ENCODE measurements around the gene SHC4. TPM values are rescaled to one million over a fixed set of nuclear protein-coding genes. Genes with fewer than 3 reads are reported as not detected.

SHC4 gene
- total RNA-seq, 1 donor from 2014 or later = 4.5 TPM

GRCh38 chr15:48781017-48781416, 182.7 kb downstream of the SHC4 start:
- Mint-ChIP-seq H3K9me3 (no peaks in the 10 kb centered on the region), H3K27ac (no peak overlapping the region), H3K36me3 (peaks cover 19% of the 10 kb centered on the region), H3K4me3 (no peak overlapping the region), H3K4me1 (ENCODE audit: unreplicated experiment) (no peaks in the 10 kb centered on the region), H3K27me3 (no peaks in the 10 kb centered on the region)
- no peak for DNase-seq (ENCODE audit: extremely low spot score, unreplicated experiment)
- TF ChIP-seq, protein P1, sequence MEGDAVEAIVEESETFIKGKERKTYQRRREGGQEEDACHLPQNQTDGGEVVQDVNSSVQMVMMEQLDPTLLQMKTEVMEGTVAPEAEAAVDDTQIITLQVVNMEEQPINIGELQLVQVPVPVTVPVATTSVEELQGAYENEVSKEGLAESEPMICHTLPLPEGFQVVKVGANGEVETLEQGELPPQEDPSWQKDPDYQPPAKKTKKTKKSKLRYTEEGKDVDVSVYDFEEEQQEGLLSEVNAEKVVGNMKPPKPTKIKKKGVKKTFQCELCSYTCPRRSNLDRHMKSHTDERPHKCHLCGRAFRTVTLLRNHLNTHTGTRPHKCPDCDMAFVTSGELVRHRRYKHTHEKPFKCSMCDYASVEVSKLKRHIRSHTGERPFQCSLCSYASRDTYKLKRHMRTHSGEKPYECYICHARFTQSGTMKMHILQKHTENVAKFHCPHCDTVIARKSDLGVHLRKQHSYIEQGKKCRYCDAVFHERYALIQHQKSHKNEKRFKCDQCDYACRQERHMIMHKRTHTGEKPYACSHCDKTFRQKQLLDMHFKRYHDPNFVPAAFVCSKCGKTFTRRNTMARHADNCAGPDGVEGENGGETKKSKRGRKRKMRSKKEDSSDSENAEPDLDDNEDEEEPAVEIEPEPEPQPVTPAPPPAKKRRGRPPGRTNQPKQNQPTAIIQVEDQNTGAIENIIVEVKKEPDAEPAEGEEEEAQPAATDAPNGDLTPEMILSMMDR (conservative IDR thresholded peaks at IDR 0.05) = no peak

- Mint-ChIP-seq H3K27ac (no peak overlapping the region), H3K27me3 (no peaks in the 10 kb centered on the region), H3K36me3 (peaks cover 20% of the 10 kb centered on the region), H3K9me3 (no peaks in the 10 kb centered on the region), H3K4me1 (ENCODE audit: unreplicated experiment) (no peaks in the 10 kb centered on the region), H3K4me3 (no peak overlapping the region)
- no peak for DNase-seq (ENCODE audit: extremely low spot score, unreplicated experiment)
- TF ChIP-seq, protein P1 (conservative IDR thresholded peaks at IDR 0.05) = no peak
These were observed 185.4 kb downstream of the SHC4 start for GRCh38 chr15:48778331-48778730.

GRCh38 chr15:48777645-48778330, 185.9 kb downstream of the SHC4 start:
- no peak overlapping the region for H3K4me3 Mint-ChIP-seq
- H3K27me3 Mint-ChIP-seq = no peaks in the 10 kb centered on the region

DNA sequence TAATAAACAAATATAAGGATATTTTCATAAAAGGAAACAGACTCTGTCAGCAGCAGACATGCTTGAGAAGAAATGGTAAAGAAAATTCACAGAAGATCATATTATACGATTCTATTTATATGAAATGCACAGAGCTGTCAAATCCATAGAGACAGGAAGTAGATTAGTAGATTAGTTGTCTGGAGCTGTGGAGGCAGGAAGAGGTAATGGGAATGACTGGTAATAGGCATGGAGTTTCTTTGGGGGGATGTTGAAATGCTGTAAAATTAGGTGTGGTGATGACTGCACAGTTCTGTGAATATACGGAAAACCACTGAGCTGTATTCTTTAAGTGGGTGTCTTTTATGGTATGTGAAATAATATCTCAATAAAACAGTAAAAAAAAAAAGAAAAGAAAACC, 188.2 kb downstream of the SHC4 start:
- no peak for DNase-seq (ENCODE audit: extremely low spot score, unreplicated experiment)
- no peak overlapping the region for H3K4me3 Mint-ChIP-seq
- no peaks in the 10 kb centered on the region for H3K27me3 Mint-ChIP-seq
- no peaks in the 10 kb centered on the region for H3K9me3 Mint-ChIP-seq
- no peak overlapping the region for H3K27ac Mint-ChIP-seq
- TF ChIP-seq, protein P1 (conservative IDR thresholded peaks at IDR 0.05) = no peak
- H3K36me3 Mint-ChIP-seq = peaks cover 11% of the 10 kb centered on the region
- H3K4me1 Mint-ChIP-seq (ENCODE audit: unreplicated experiment) = no peaks in the 10 kb centered on the region

More at GRCh38 chr15:48777645-48778330, 185.9 kb downstream of the SHC4 start:
- Mint-ChIP-seq H3K36me3 (peaks cover 15% of the 10 kb centered on the region), H3K27ac (no peak overlapping the region), H3K9me3 (no peaks in the 10 kb centered on the region), H3K4me1 (ENCODE audit: unreplicated experiment) (no peaks in the 10 kb centered on the region)
- DNase-seq (ENCODE audit: extremely low spot score, unreplicated experiment) = no peak
- TF ChIP-seq, protein P1 (conservative IDR thresholded peaks at IDR 0.05) = no peak

DNA sequence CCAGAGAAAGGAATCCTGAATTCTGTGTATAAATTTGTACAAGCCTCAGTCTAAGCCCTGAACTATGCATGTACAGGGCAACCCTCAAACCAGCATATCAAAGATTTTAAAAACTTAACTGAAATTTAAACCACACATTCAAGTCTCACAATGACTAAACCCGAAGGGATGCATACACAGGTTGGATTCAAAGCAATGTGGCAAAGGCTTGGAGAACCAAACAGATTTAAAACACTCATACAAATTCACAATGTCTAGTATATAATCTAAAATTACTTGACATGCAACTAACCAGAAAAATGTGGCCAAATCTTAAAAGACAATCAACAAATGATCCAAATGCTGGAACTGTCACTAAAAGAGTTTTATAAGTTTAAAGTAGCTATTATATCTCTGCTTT, 189.2 kb downstream of the SHC4 start:
- TF ChIP-seq, protein P1 (conservative IDR thresholded peaks at IDR 0.05) = no peak
- Mint-ChIP-seq H3K4me3 (no peak overlapping the region), H3K27me3 (no peaks in the 10 kb centered on the region), H3K9me3 (no peaks in the 10 kb centered on the region), H3K36me3 (peaks cover 10% of the 10 kb centered on the region), H3K4me1 (ENCODE audit: unreplicated experiment) (no peaks in the 10 kb centered on the region), H3K27ac (no peak overlapping the region)
- DNase-seq (ENCODE audit: extremely low spot score, unreplicated experiment) = no peak

Other genes starting within 250 kb of the SHC4 start
- gene CEP152, start 152.8 kb downstream of the SHC4 start, total RNA-seq (ENCODE audit: low replicate concordance) = 9.5 and 16.0 TPM in 2 replicates
- gene EID1, start 85.8 kb downstream of the SHC4 start, total RNA-seq (ENCODE audit: low replicate concordance) = 97.8 and 164 TPM in 2 replicates
- gene SECISBP2L, start 82.5 kb upstream of the SHC4 start, total RNA-seq (ENCODE audit: low replicate concordance) = 51.9 and 74.7 TPM in 2 replicates
- gene COPS2, start 191.7 kb upstream of the SHC4 start, total RNA-seq (ENCODE audit: low replicate concordance) = 71.1 and 86.5 TPM in 2 replicates
- gene GALK2, start 206.3 kb upstream of the SHC4 start, total RNA-seq (ENCODE audit: low replicate concordance) = 24.9 and 26.9 TPM in 2 replicates